Spleen (tissue), 7 donors: ENCODE data around the gene ZNF503.

Source experiments
- POLR2A ChIP-seq, 3 donors: fragments of 450-650 bp; IDR thresholded peaks; one replicate each; pipeline ENCODE4 v1.5.1; 2017; ENCODE audit warnings: antibody characterized with exemption in 3 of 3, mild to moderate bottlenecking in 1 of 3
- POLR2AphosphoS5 ChIP-seq, 3 donors: sonication (generic); formaldehyde crosslinking; IDR thresholded peaks; one replicate each; pipeline ENCODE4 v1.5.1; 2017; ENCODE audit warnings: antibody characterized with exemption in 3 of 3
- TF ChIP-seq, protein P1 (sequence below), 11 experiments: fragments of 200-600 bp in 7 of 11; fragments of 450-650 bp in 4 of 11; sonication (generic) in 4 of 11; IDR thresholded peaks in 8 of 11; conservative IDR thresholded peaks in 3 of 11; 1 replicate in 7 of 11; 2 replicates in 4 of 11; pipeline versions ENCODE4 v1.4.0 to v1.8.0; 2016 to 2021; ENCODE audit warnings: antibody characterized with exemption in 11 of 11, inconsistent platforms in 4 of 11, mild to moderate bottlenecking in 1 of 11
- donor health status: DM: no; HTN: no; CAD: no; lungs with moderate emphysema.
- donor health status: DM: no; HTN: no; CAD: no.
- donor health status: DM: no; HTN: no; CAD: no.

DNA sequence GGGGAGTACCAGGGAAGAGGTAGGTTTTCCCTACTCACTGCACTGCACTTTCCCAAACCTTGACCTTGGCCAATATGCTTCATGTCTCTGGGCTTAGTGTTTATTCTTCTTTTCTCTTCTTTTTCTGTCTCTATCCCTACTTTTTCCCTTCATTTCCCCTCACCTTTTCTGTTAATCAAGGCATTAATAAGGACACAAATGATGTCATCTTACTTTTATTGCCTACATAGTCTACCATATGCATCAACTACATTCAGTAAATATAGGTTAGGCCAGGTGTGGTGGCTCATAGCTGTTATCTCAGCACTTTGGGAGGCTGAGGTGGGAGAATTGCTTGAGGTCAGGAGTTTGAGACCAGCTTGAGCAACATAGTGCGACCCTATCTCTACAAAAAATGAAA, 13.0 kb upstream of the ZNF503 start:
- TF ChIP-seq, protein P1, sequence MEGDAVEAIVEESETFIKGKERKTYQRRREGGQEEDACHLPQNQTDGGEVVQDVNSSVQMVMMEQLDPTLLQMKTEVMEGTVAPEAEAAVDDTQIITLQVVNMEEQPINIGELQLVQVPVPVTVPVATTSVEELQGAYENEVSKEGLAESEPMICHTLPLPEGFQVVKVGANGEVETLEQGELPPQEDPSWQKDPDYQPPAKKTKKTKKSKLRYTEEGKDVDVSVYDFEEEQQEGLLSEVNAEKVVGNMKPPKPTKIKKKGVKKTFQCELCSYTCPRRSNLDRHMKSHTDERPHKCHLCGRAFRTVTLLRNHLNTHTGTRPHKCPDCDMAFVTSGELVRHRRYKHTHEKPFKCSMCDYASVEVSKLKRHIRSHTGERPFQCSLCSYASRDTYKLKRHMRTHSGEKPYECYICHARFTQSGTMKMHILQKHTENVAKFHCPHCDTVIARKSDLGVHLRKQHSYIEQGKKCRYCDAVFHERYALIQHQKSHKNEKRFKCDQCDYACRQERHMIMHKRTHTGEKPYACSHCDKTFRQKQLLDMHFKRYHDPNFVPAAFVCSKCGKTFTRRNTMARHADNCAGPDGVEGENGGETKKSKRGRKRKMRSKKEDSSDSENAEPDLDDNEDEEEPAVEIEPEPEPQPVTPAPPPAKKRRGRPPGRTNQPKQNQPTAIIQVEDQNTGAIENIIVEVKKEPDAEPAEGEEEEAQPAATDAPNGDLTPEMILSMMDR (IDR thresholded peaks at IDR 0.05 in 8 of 11, conservative IDR thresholded peaks at IDR 0.05 in 3 of 11): no peak
- TF ChIP-seq POLR2A (IDR thresholded peaks at IDR 0.05): no peak
- no peak for TF ChIP-seq POLR2AphosphoS5 (IDR thresholded peaks at IDR 0.05)
